Fibroblast of the conjunctiva (primary cell): ENCODE measurements around the gene DNAH9.

ENCODE experiments used
- DNase-seq: peaks from one replicate; pipeline ENCODE4 v3.0.0-alpha.2; 2010; ENCODE audit warnings: low read depth

The DNAH9 gene

GRCh38 chr17:11980813-11981212, 382.5 kb downstream of the DNAH9 start:
- no peak for DNase-seq

GRCh38 chr17:11981862-11982261, 383.6 kb downstream of the DNAH9 start:
- DNase-seq = no peak

- no peak for DNase-seq
Observed at GRCh38 chr17:11986179-11986941, 388.1 kb downstream of the DNAH9 start.

DNA sequence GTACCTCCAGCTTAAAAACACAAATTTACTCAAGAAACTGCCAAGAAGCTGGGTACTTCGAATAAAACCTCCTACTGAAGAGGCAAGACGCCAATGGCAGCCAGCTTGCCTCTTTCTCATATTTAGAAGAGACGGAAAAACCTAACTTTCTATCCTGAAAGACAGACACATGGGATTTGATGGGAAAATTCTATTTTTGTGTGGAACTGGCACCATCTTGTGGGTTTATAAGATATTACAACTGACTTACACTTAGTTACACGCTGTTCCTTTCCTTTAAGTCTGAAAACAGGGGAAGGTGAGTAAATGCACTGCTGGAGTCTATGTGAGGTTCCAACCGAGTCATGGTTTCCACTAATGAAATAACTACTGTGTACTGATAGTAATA, 388.7 kb downstream of the DNAH9 start:
- peak; percentile 39 for DNase-seq

- no peak for DNase-seq
Observed at GRCh38 chr17:11990363-11990983, 392.2 kb downstream of the DNAH9 start.

DNA sequence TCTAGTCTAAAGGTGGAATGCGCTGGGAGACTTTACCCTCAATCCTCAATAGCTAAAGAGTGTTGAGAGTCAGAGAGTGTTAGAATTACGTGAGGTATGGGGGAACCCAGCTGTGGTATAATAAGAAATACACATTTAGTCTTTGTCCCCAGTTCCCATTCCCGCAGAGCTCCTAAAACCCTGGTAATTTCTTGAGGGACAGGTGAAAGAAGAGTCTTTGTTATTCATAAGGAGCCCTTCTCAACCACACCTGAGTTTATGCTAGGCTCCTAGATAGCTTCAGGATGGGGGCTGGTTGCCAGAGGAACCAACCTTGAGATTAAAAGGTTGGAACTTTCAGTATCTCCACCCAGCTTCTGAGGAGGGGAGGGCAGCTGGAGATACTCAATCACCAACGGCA, 393.2 kb downstream of the DNAH9 start:
- no peak for DNase-seq

- DNase-seq = no peak
Observed at GRCh38 chr17:11996722-11997146, 398.5 kb downstream of the DNAH9 start.

DNA sequence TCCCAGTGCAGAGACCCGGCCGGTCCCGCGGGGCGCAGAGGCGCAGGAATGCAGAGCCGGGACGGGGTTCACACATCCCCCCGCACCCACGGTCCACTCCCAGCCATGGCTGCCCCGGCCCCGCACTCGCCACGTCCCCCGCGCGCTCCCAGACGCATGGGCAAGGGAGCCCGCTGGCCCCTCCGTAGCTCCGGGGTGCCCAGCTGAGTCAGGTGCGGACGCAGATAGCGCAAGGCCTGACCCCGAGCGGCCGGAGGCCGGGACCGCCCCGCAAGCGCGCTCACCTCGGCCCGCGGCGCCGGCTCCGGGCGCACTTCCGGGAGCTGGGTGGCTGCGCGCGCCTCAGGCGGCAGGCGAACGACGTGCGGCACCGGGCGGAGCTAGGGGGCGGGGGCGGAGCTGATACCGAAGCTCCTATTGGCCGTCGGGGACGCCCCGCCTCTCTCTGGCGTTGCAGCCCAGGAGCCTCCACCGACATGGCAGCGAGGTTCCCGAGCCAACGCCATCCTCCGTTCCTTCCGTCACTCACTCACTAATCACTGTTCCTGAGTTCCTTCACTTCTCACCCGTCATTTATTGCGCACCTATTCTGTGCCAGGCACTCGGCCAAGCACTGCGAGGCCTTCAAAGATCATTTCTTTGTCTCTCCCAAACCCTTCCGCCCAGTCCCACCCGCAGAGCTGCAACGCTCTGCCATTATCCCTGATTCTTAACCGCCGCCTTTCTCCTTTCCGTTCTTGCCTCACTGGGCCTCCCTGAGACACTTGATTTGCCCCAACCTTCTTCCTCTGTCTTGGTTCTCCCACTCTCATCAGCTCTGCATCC, 399.1 kb downstream of the DNAH9 start, which contains the start of gene ZNF18:
ZNF18 (minus strand) TSS at position 329 of the 825 bp plus-strand sequence. CDS start 4,646 bp downstream, outside the sequence.
- peak; percentile 87 for DNase-seq

- no peak for DNase-seq
Observed at GRCh38 chr17:11997972-11998233, 399.6 kb downstream of the DNAH9 start.

- no peak for DNase-seq
Observed at GRCh38 chr17:11999696-12000095, 401.4 kb downstream of the DNAH9 start.

- DNase-seq = no peak
Observed at GRCh38 chr17:12007466-12007865, 409.2 kb downstream of the DNAH9 start.
